Measurements from ENCODE around the gene GJB3.
"Not testable (repeated sequence)": the region's sequence is repeated elsewhere in the genome, so short reads cannot be mapped to it uniquely, and the experiment has no call there.

GJB3 gene

DNA sequence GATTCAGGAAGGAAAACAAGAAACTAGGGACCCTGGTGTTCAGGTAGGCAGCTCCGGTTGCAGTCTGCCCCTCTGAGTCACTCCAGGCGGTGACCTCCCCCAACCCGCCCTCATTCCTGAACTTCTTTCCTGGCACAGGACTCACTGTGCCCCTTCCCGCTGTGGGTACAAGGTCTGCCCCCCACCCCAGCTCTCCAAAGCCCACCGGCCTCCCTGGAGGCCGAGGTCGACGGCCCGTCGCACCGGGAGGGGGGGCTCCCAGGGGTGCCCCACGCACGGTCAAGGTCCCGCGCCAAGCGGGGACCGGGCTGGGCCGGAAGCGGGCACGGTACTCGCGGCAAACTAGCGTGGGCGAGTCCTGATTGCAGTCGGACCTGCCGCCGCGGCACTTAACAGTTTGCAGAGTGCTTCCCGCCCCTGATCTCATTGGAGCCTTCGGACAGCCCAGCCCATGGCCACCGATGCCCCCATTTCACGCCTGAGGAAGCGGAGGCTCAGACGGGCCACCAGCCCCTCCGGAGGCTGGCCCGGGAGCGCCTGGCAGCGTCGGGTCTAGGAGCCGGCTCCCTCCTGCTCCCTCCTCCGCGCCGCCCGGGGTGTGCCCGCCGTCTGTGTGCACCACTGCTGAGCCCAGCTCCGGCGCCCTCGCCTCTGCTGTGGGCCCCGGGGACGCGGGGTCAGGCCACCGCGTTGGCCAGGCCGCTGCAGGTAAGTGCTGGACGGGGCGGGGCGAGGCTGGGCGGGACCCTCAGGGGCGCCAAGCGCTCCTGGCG, at the start of gene GJB3:
TSS of gene GJB3 (plus strand) at position 144 of the 773 bp plus-strand sequence. CDS start 3,549 bp downstream, outside the sequence.
- no peak for DNase-seq (ENCODE audit: low read depth in 2 of 2)

DNA sequence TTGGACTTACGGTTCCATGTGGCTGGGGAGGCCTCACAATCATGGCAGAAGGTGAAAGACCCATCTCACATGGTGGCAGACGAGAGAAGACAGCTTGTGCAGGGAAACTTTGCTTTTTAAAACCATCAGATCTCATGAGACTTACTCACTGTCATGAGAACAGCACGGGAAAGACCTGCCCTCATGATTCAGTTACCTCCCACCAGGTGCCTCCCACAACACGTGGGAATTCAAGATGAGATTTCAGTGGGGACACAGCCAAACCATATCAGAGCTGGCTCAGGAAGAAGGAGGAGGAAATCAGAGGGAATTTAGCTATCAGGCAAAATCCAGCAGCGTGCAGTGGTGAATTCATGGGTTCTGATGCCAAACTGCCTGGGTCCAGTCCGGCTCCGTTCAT, 48.2 kb upstream of the GJB3 start:
- not testable (repeated sequence) for DNase-seq (ENCODE audit: low read depth in 2 of 2)

DNA sequence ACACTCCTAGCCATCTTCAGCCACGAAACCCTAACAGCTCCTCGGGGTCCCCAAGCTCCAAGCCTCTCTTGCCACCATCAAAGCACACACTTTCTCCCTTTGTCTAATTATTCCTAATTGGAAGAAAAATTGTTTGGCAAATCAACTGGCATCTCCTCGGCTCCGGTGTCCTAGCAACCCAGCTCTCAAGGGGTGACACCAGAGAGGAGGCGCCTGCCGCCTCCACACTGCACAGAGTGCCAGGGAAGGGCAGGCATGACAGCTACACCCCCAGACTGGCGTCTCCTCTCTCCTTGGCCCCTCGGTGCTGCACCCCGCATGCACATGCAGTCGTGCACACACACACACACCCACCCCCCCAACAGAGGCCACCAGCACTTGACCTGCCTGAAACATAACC, 44.3 kb upstream of the GJB3 start:
- DNase-seq (ENCODE audit: low read depth in 2 of 2), result no peak

DNA sequence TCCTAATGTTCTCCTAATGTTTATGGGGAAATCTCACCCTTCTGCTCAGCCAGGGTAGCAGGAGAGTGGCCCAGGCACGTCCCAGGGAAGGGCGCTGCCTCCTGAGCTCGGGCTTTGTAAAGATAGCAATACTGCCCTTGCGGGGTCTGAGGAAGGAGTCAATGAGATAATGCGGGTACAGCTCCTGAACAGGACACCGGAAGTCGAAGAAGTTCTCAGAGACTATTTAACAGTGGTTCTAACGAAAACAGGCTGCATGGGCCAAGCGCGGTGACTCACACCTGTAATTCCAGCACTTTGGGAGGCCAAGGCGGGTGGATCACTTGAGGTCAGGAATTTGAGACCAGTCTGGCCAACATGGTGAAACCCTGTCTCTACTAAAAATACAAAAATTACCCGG, 43.8 kb upstream of the GJB3 start:
- DNase-seq (ENCODE audit: low read depth in 2 of 2), result not testable (repeated sequence)

DNA sequence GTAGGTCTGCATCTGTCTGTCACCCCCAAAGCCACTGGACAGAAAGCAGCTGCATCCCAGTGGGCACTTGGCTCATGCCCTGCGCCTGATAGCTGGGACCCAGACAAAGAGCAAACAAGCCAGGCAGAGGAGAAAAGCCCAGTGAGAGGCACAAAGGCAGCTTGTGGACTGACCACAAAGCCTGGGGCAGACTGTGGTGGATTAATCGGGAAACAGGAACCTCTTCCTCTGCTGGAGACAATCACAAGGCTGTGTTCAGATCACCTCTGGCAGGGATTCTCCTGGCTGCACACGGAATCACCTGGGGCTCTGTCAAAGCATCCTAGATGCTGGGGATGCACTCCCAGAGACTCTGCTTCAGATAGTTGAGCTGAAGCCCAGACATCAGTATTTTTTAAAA, 41.4 kb upstream of the GJB3 start:
- DNase-seq (ENCODE audit: low read depth in 2 of 2), result no peak

DNA sequence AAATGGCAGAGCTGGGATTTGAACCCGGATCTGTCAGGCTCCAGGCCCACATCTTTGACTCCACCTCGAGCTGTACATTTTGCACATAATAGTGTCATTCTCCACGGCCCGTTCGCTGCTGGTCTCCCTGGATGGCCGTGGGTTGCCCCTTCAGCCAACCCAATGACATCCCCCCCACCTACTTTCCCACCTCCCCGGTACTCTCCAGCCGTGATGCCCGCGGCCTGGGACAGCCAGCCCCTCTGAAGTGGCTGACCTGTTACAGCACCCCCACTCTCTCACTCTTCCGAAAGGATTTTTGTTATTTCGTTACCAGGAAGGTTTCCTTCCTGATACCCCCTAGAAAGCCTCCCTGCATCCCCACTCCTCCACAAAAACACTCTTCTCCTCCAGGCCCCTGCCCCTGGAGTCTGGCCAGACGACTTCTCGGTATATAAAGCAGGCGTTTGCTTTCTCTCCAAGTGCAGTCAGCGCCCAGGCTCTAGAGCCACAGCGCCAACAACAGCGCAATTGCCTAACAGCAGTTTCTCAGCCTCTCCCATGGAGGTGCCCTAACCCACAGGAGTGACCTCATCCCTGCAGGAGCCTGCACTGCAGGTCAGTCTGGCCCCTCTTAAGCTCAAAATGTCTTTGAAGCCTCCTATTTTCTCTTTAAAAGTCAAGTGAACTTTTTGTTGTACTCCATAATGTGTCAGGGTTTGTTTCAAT, 40.7 kb upstream of the GJB3 start:
- DNase-seq (ENCODE audit: low read depth in 2 of 2), result no peak

DNA sequence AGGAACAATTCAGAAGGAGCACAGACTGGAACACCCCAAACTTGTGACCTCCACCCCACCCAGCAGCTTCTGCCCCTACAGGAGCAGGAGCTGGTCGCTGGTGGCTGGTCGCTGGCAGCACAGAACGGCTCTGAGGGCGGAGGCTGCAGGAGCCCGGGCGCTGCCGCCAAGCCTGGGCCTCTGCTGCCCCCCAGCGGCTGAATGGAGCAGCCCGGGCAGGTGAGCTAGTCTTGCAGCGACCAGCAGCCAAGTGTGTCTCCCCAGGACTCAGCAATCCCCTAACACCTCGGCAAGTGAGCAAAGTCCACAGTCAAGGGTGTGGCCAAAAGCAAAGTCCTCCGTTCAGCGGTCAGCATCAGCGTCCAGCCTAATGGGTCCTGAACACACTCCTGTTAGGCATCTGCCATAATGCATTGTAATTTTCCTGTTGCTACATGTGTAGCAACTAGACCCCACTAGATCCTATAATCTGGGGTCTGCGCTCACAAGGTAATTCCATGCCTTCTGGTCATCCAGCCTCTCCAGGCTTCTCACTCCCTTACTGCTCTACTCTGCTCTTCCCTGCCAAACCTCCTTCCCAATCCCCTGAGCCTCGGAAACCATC, 38.2 kb upstream of the GJB3 start:
- peak; percentile 73 to 81 for DNase-seq (ENCODE audit: low read depth in 2 of 2)

DNA sequence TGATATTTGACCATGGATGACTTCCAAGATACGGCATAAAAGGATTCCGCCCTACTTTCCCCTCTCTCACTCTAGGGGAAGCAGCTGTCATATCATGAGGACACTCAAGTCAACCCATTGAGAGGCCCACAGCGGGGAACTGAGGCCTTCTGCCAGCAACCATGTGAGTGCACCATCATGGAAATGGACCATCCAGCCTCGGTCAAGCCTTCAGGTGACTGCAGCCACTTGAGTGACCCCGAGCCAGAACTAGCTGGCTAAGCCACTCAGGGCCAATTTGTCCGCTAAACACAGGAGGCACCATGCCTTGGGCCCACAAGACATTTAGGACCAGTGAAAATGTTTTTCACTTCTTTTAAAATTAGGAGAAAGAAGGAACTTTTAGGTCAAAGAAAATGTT, 37.2 kb upstream of the GJB3 start:
- DNase-seq (ENCODE audit: low read depth in 2 of 2), result no peak

DNA sequence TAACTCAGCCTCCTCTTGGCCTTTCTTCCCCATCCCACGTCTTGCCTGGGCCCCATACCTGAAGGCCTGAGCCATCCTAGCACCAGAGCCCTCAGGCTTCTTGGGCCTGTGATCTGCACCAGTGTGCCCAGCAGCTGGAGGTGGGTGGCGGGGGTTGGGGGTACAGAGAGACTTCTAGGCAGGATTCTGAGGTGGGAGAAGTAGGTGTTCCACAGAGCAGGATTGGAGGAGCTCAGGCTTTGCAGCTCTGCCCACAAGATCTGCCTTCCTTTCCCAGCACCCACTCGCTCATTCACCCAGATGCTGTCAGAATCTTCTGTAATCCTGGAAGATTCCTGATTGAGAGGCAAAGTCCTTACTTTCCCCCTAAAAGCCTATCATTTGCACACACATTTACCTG, 36.2 kb upstream of the GJB3 start:
- no peak for DNase-seq (ENCODE audit: low read depth in 2 of 2)

DNA sequence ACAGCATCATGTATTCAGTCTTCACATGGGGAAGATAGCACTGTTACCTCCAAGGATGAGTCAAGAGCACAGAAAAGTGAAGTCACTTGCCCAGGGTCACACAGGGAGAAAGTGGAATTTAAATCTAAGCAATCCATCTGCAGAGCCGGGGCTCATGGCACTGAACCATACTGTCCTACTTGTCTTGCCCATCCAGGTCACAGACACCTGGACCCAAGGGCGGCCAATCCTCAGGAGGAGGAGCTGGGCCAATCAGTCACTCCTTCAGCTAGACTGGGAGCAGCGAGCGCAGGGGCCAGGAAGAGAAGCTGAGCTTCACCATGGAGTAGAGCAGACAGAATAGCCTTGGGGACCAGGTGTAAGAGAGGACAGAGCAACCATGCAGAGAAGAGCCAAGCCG, 35.3 kb upstream of the GJB3 start:
- DNase-seq (ENCODE audit: low read depth in 2 of 2), result no peak

DNA sequence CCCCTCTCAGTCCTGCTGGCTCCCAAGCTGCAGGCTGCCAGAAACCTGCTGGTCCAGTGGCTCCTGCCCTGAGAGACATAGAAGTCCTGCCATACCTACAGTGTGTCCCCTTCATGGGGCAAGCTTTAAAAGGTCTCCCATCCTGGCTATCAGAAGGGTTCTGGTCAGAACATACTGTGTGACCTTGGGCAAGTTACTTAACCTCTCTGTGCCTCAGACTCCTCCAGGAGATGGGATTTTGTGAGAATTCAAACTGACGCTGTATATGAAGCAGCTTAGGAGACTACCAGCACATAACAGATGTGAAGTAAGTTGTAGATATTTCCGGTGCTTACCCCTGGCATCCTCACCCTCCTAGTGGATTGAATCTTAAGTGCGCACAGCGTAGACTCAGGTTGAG, 34.9 kb upstream of the GJB3 start:
- DNase-seq (ENCODE audit: low read depth in 2 of 2), result no peak

DNA sequence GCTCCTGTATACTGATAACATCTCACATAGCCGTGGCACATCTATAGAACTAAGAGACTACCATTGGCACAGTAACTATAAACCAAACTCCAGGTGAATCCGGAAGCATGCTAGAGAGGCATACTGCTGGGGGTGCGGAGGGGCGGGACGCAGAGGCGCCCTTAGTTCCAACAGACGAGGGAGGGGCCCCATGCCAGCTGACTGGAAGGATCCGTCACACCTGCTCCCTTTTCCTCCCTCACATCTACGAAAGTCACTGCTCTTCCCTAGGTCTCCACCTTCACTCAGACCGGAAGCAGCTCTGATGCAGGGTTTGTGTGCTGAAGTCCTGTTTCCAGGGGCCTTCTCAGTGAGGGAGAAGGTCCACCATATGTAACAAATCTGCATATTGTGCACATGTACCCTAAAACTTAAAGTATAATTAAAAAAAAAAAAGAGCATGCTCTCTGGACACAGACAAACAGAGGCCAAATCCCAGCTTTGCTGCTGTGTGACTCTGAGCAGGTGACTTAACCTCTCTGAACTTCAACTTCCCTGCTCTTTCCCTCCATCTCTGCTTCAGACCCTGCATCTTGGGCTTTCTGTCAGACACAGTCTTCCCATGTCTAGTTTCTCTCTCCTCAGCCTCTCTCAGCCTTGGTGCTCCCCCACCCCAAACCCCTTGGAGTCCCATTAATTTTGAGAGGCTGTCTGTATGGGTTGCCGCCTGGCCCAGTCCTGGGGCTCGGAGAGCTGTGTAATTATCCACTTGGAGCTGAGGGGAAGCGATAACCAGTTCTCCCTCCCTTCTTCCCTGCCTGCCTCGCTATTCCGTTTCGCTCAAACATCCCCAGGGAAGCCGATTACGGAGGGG, 34.0 kb upstream of the GJB3 start:
- no peak for DNase-seq (ENCODE audit: low read depth in 2 of 2)

DNA sequence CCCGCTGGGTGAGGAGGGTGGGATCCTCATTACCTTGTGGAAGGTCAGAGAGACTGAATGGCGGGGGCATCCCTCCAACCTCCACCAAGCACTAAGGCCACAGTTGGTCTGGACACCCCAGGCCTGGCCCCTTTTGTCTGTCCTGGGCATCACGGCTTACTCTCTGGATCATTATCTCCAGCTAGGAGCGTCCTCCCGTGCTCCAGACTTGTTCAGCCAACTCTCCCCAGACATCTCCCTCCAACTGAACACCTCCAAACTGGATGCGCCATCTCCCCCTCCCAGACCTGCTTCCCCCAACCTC, 33.4 kb upstream of the GJB3 start:
- DNase-seq (ENCODE audit: low read depth in 2 of 2), result no peak

DNA sequence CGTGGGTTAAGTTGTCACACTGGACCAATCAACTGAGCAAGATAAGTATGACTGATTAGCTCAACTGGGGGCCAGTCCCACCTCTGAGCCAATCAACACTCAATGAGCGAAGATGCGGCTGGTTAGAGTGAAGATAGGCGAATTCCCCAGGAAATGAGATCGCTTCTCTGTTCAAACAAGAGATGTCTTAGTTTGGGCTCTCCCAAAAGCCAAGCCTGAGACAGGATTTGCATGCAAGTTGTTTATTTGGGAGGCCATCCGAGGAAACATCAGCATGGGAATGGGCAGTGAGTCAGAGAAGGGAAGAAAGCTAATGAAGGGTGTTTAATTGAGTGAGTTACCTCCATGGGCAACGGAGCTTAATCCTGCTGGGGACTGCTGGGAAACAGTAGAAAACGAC, 31.0 kb upstream of the GJB3 start:
- DNase-seq (ENCODE audit: low read depth in 2 of 2), result no peak

DNA sequence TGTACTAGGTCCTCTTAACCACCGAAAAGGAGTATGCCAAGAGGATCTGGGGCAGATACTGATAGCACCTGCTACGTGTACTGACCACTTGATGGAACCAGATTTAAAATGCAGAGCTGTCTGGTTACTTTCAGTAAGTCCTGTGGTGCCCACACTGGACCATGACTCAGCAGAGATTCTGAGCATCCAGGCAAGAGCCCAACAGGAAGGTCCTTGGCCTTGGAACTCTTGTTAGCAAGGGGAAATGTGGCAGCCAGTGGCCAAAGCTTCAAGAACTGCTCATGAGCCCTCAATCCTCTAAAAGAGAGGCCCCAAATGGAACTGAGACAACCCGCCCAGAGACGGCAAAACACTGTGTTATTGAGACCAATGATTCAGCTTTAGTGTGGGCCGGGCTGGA, 30.4 kb upstream of the GJB3 start:
- DNase-seq (ENCODE audit: low read depth in 2 of 2), result no peak

DNA sequence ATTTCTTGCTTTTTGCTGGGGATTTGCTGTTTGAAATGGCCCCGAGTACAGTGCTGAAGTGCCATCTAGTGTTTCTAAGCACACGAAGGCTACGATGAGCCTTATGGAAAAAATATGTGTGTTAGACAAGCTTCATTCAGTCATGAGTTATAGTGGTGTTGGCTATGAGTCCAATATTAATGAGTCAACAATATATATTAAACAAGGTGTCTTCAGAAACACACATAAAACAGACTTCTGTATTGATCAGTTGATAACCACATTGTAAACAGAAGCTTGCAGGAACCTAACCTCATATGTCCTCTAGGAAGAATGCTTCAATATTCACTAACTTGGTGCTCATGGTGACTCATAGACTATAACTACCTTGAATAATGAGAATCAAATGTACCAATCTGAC, 27.9 kb upstream of the GJB3 start:
- DNase-seq (ENCODE audit: low read depth in 2 of 2), result no peak

DNA sequence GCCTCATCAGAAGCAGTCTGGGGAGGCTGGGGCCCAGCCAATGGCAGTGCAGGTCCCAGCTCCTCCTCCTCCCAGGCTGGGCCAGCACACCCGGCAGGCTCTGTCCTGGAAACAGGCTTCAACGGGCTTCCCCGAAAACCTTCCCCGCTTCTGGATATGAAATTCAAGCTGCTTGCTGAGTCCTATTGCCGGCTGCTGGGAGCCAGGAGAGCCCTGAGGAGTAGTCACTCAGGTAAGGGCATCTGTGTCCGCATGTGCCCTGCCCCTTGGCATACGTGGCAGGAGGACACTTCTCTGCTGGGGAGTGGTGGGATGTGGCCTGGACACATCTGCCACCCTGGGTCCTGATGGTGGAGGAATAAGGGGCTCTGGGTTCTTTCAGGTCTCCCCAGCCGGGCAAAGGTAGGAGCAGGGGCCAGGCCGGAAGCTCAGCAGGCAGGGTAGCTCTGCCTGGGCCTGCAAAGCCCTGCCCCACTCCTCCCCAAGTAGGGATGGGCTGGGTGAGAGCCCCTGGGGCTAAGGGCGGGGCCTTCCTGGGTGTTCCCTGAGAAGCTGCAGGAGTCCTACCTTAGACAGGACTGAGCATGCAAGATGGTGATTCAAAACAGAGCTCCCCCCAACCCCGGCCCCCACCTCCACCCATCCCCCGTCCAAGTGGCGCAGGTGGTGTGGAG, 25.9 kb upstream of the GJB3 start, which contains the start of gene GJB5:
TSS of gene GJB5 (plus strand) at position 84 of the 674 bp plus-strand sequence. CDS start 2,284 bp downstream, outside the sequence.
- no peak for DNase-seq (ENCODE audit: low read depth in 2 of 2)

DNA sequence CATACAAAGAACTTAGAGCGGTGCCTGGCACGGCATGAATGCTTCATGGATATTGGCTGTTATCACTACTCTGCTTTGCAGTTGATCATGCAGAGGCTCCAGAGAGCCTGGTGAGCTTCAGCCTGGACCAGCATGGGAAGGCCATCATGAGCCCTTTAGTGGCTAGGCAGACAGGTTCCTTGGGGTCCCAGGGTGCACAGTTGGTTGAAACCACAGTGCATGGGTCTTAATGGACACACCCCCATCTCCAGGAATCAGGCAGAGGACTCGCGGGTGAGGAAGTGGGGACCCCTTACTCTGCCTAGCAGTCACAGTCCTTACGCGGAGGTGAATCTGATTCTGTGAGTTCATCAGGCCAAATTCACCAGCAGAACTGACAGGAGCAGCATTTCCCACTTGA, 25.1 kb upstream of the GJB3 start:
- DNase-seq (ENCODE audit: low read depth in 2 of 2), result no peak

DNA sequence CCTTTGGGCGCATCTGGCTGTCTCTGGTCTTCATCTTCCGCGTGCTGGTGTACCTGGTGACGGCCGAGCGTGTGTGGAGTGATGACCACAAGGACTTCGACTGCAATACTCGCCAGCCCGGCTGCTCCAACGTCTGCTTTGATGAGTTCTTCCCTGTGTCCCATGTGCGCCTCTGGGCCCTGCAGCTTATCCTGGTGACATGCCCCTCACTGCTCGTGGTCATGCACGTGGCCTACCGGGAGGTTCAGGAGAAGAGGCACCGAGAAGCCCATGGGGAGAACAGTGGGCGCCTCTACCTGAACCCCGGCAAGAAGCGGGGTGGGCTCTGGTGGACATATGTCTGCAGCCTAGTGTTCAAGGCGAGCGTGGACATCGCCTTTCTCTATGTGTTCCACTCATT, 23.6 kb upstream of the GJB3 start:
- no peak for DNase-seq (ENCODE audit: low read depth in 2 of 2)

DNA sequence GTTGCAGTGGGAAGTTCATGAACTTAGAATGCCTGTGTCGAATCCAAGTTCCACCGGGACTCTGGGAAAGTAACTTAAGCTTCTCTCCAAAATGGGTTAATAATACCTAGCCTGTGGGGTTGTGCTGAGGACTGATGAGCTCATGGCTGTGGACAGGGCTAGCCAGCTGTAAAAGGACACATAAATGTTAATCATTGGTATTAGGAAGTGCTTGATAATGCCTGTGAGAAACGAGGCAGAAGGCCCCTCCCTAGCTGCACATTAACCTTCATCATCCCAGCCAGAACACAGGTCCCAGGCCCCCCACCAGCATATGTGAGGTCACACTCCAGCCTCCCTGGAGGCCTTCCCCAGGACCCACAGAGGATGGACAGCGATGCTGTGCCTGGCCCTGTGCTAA, 22.3 kb upstream of the GJB3 start:
- DNase-seq (ENCODE audit: low read depth in 2 of 2), result no peak

DNA sequence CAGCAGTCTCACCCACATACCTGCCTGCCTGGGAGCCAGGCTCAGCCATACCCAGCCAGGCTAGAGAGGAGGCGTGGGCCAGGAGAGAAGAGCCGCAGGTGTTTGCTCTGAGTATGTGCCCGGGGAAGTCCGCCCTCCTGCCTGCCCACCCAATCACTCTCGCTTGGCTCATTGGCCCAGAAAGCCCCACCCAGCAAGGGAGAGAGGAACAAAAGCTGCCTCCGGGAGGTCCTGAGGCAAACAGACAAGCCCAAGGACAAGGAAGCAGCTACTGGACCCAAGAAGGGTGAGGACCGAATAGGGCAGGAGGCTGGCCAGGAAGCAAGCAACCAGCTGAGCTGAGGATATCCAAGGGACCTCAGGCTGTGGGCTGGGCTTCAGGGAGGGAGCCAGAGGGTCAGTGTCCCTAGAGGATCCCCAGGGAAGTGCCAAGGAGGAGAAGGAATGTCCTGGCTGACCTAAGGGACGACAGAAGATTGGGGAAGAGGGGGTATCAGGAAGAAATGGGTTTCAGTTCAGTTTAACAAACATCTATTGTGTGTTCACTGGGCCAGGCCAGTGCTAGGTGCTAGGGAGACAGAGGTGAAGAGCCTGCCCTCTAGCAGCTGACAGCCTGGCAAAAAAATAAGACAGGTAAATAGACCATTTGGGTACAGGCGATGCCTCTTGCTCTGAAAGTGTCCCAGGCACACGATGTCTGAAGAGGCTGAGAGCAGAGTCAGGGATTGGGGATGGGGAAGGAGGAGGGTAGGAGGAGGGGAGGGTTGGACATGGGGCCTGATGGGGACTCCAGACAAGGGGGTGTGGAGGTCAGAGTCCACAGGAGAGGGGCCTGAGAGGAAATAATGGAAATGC, 21.3 kb upstream of the GJB3 start, which contains the start of gene GJB4:
TSS of gene GJB4 (plus strand) at position 238 of the 855 bp plus-strand sequence. CDS start 1,515 bp downstream, outside the sequence.
- DNase-seq (ENCODE audit: low read depth in 2 of 2), result no peak
